Measurements from ENCODE around the gene ZNF668. TPM values are rescaled to one million over a fixed set of nuclear protein-coding genes. Genes with fewer than 3 reads are reported as not detected.
A peak's percentile ranks its signal among the peaks of the same experiment; 100 is the strongest.

The ZNF668 gene
- total RNA-seq, 1 donor from 2014 or later, result 5.4 TPM

DNA sequence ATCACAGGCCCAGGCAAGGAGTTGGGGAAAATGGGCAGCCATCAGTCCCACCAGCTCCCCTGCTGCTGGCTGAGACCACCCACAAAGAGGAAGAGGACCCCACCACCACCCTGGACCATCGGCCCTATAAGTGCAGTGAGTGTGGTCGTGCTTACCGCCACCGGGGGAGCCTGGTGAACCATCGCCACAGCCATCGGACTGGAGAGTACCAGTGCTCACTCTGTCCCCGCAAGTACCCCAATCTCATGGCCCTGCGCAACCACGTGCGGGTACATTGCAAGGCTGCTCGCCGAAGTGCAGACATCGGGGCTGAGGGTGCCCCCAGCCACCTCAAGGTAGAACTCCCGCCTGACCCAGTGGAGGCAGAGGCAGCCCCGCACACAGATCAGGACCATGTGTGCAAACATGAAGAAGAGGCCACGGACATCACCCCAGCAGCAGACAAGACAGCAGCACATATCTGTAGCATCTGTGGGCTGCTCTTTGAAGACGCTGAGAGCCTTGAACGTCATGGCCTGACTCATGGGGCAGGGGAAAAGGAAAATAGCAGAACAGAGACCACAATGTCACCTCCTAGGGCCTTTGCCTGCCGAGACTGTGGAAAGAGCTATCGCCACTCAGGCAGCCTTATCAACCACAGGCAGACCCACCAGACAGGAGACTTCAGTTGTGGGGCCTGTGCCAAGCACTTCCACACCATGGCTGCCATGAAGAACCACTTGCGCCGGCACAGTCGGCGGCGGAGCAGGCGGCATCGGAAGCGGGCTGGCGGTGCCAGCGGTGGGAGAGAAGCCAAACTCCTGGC lies 3.8 kb upstream of the ZNF668 start:
- H3K27ac ChIP-seq, result no peak overlapping the region
- H3K4me1 ChIP-seq, result peaks cover 31% of the 10 kb centered on the region
- peaks cover 0 to 64% of the 10 kb centered on the region in 2 donors for H3K36me3 ChIP-seq
- no peaks in the 10 kb centered on the region for H3K27me3 ChIP-seq
- intact Hi-C loops (cut with DNase I), result loop anchor here (10.0 kb wide), 1 partner anchor 93 kb away; the partner anchor contains the start of gene HSD3B7
- no peaks in the 10 kb centered on the region for H3K9me3 ChIP-seq
- no peak for DNase-seq (ENCODE audit: extremely low spot score in 2 of 2)
- H3K4me3 ChIP-seq, result no peak overlapping the region
- TF ChIP-seq POLR2AphosphoS5 (IDR thresholded peaks at IDR 0.05; ENCODE audit: insufficient read depth in 1 of 2, low read depth in 1 of 2), result no peak
- TF ChIP-seq, protein P1, sequence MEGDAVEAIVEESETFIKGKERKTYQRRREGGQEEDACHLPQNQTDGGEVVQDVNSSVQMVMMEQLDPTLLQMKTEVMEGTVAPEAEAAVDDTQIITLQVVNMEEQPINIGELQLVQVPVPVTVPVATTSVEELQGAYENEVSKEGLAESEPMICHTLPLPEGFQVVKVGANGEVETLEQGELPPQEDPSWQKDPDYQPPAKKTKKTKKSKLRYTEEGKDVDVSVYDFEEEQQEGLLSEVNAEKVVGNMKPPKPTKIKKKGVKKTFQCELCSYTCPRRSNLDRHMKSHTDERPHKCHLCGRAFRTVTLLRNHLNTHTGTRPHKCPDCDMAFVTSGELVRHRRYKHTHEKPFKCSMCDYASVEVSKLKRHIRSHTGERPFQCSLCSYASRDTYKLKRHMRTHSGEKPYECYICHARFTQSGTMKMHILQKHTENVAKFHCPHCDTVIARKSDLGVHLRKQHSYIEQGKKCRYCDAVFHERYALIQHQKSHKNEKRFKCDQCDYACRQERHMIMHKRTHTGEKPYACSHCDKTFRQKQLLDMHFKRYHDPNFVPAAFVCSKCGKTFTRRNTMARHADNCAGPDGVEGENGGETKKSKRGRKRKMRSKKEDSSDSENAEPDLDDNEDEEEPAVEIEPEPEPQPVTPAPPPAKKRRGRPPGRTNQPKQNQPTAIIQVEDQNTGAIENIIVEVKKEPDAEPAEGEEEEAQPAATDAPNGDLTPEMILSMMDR (IDR thresholded peaks at IDR 0.05), result no peak

DNA sequence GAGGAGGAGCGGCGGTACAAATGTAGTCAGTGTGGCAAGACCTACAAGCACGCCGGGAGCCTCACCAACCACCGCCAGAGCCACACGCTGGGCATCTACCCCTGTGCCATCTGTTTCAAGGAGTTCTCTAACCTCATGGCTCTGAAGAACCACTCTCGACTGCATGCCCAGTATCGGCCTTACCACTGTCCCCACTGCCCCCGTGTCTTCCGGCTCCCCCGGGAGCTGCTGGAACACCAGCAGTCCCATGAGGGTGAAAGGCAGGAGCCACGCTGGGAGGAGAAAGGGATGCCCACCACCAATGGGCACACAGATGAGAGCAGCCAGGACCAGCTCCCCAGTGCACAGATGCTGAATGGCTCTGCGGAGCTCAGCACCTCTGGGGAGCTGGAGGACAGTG lies 3.0 kb upstream of the ZNF668 start:
- Histone ChIP-seq H3K36me3 (peaks cover 0 to 56% of the 10 kb centered on the region in 2 donors), H3K4me1 (peaks cover 33% of the 10 kb centered on the region), H3K27ac (no peak overlapping the region), H3K27me3 (no peaks in the 10 kb centered on the region), H3K9me3 (no peaks in the 10 kb centered on the region), H3K4me3 (no peak overlapping the region)
- intact Hi-C loops (cut with DNase I), result loop anchor here (10.0 kb wide), 1 partner anchor 92 kb away; the partner anchor contains the start of gene HSD3B7
- DNase-seq (ENCODE audit: extremely low spot score in 2 of 2), result no peak
- TF ChIP-seq, protein P1 (IDR thresholded peaks at IDR 0.05), result no peak
- TF ChIP-seq POLR2AphosphoS5 (IDR thresholded peaks at IDR 0.05; ENCODE audit: insufficient read depth in 1 of 2, low read depth in 1 of 2), result no peak
- TF ChIP-seq POLR2A (IDR thresholded peaks at IDR 0.05), result no peak

DNA sequence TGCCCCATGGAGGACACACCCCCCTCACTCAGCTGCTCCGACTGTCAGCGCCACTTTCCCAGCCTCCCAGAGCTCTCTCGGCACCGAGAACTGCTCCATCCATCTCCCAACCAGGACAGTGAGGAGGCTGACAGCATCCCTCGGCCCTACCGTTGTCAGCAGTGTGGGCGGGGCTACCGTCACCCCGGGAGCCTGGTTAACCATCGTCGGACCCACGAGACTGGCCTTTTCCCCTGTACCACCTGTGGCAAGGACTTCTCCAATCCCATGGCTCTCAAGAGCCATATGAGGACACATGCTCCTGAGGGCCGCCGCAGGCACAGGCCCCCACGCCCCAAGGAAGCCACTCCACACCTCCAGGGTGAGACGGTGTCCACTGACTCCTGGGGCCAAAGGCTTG lies 2.3 kb upstream of the ZNF668 start:
- TF ChIP-seq, protein P1 (IDR thresholded peaks at IDR 0.05), result no peak
- no peak for TF ChIP-seq POLR2A (IDR thresholded peaks at IDR 0.05)
- no peak for TF ChIP-seq POLR2AphosphoS5 (IDR thresholded peaks at IDR 0.05; ENCODE audit: insufficient read depth in 1 of 2, low read depth in 1 of 2)
- Histone ChIP-seq H3K27me3 (no peaks in the 10 kb centered on the region), H3K36me3 (peaks cover 0 to 51% of the 10 kb centered on the region in 2 donors), H3K27ac (no peak overlapping the region), H3K4me3 (no peak overlapping the region), H3K9me3 (no peaks in the 10 kb centered on the region), H3K4me1 (peaks cover 31% of the 10 kb centered on the region)
- intact Hi-C loops (cut with DNase I), result loop anchor here (10.0 kb wide), 1 partner anchor 92 kb away; the partner anchor contains the start of gene HSD3B7
- DNase-seq (ENCODE audit: extremely low spot score in 2 of 2), result no peak

DNA sequence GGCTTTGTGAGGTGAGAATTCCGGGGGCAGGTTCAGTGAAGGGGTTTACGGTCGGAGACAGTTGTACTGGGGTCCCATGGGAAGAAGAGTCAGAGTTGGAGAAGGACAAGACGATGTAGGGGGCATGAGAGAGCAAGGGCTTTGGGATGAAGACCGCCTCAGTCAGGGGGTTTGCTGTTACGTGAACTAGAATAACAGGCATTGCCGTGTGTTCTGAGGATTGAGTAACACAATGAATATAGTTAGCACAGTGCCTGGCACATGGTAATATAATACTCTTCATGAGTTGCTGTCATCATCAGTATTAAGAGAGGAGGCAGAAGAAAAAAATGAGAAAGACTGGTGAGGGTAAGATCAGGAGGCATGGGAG lies 759 bp upstream of the ZNF668 start:
- peaks cover 0 to 35% of the 10 kb centered on the region in 2 donors for H3K36me3 ChIP-seq
- H3K4me1 ChIP-seq, result peaks cover 31% of the 10 kb centered on the region
- H3K27ac ChIP-seq, result peak overlapping the region; percentile 94
- DNase-seq (ENCODE audit: extremely low spot score in 2 of 2), result no peak
- H3K9me3 ChIP-seq, result no peaks in the 10 kb centered on the region
- intact Hi-C loops (cut with DNase I), result loop anchor here (10.0 kb wide), 1 partner anchor 90 kb away; the partner anchor contains the start of gene HSD3B7
- H3K27me3 ChIP-seq, result no peaks in the 10 kb centered on the region
- TF ChIP-seq, protein P1 (IDR thresholded peaks at IDR 0.05), result no peak
- no peak for TF ChIP-seq POLR2A (IDR thresholded peaks at IDR 0.05)
- TF ChIP-seq POLR2AphosphoS5 (IDR thresholded peaks at IDR 0.05; ENCODE audit: insufficient read depth in 1 of 2, low read depth in 1 of 2), result no peak
- H3K4me3 ChIP-seq, result peak overlapping the region; percentile 65 to 97
